Activated T-helper 17 cell treated with anti-CD3 and anti-CD28 coated beads, Interleukin-2, amount 50 U/mL, for 72 hours (primary cell): ENCODE measurements around the gene S100A16. TPM values are rescaled to one million over a fixed set of nuclear protein-coding genes. Genes with fewer than 3 reads are reported as not detected.

Source experiments
- ATAC-seq: fragments of 150-1000 bp; cut with Tn5 transposase; replicated peaks from 2 replicates; pipeline ENCODE4 v1.10.0; 2021; ENCODE audit warnings: mild to moderate bottlenecking, moderate library complexity
- H3K27ac Mint-ChIP-seq: one replicate; pipeline ENCODE4 v1.8.0; 2022; ENCODE audit warnings: mixed read lengths
- H3K27me3 Mint-ChIP-seq: one replicate; pipeline ENCODE4 v1.8.0; 2022; ENCODE audit warnings: mixed read lengths
- H3K36me3 Mint-ChIP-seq: one replicate; pipeline ENCODE4 v1.8.0; 2022; ENCODE audit warnings: low read depth, mild to moderate bottlenecking, mixed read lengths
- H3K4me1 Mint-ChIP-seq: one replicate; pipeline ENCODE4 v1.8.0; 2022; ENCODE audit warnings: mixed read lengths
- H3K4me3 Mint-ChIP-seq: one replicate; pipeline ENCODE4 v1.8.0; 2022; ENCODE audit warnings: mild to moderate bottlenecking, mixed read lengths
- H3K9me3 Mint-ChIP-seq: one replicate; pipeline ENCODE4 v1.8.0; 2022; ENCODE audit warnings: mixed read lengths
- total RNA-seq, 2 donors: library from RNA; stranded (reverse); gene quantifications; one replicate each; pipeline ENCODE4 v1.2.3, GENCODE V29; 2022

S100A16 gene
- total RNA-seq = not detected

- Mint-ChIP-seq H3K9me3 (no peaks in the 10 kb centered on the region), H3K27me3 (no peaks in the 10 kb centered on the region), H3K4me1 (no peaks in the 10 kb centered on the region), H3K27ac (peak within 1 kb of the TSS; percentile 71), H3K4me3 (no peak within 1 kb of the TSS), H3K36me3 (no peaks in the 10 kb centered on the region)
- no peak for ATAC-seq
Measured at GRCh38 chr1:153612755-153613331, at the start of gene S100A16. TSS of gene S100A16 (minus strand) at chr1:153613137. CDS start at chr1:153608151, 4,986 bp downstream.

GRCh38 chr1:153662269-153662668, 49.3 kb upstream of the S100A16 start:
- Mint-ChIP-seq H3K27ac (peak overlapping the region; percentile 61), H3K9me3 (no peaks in the 10 kb centered on the region), H3K36me3 (peaks cover 16% of the 10 kb centered on the region), H3K27me3 (no peaks in the 10 kb centered on the region), H3K4me3 (no peak overlapping the region), H3K4me1 (peaks cover 4% of the 10 kb centered on the region)
- no peak for ATAC-seq

- no peak for ATAC-seq
- peaks cover 4% of the 10 kb centered on the region for H3K4me1 Mint-ChIP-seq
- peak overlapping the region; percentile 37 for H3K4me3 Mint-ChIP-seq
- no peaks in the 10 kb centered on the region for H3K27me3 Mint-ChIP-seq
- H3K9me3 Mint-ChIP-seq = no peaks in the 10 kb centered on the region
- H3K27ac Mint-ChIP-seq = peak overlapping the region; percentile 28
- peaks cover 16% of the 10 kb centered on the region for H3K36me3 Mint-ChIP-seq
Measured at GRCh38 chr1:153661111-153661708, 48.3 kb upstream of the S100A16 start.

- no peak for ATAC-seq
- H3K4me1 Mint-ChIP-seq = no peaks in the 10 kb centered on the region
- H3K4me3 Mint-ChIP-seq = peak overlapping the region; percentile 91
- H3K27me3 Mint-ChIP-seq = no peaks in the 10 kb centered on the region
- no peaks in the 10 kb centered on the region for H3K9me3 Mint-ChIP-seq
- peaks cover 16% of the 10 kb centered on the region for H3K36me3 Mint-ChIP-seq
- peak overlapping the region; percentile 94 for H3K27ac Mint-ChIP-seq
Measured at GRCh38 chr1:153659656-153660055, 46.7 kb upstream of the S100A16 start.

- no peak for ATAC-seq
- H3K27ac Mint-ChIP-seq = peak overlapping the region; percentile 94
- no peaks in the 10 kb centered on the region for H3K4me1 Mint-ChIP-seq
- H3K9me3 Mint-ChIP-seq = no peaks in the 10 kb centered on the region
- H3K4me3 Mint-ChIP-seq = peak overlapping the region; percentile 91
- H3K36me3 Mint-ChIP-seq = peaks cover 16% of the 10 kb centered on the region
- no peaks in the 10 kb centered on the region for H3K27me3 Mint-ChIP-seq
Measured at GRCh38 chr1:153659175-153659534, 46.2 kb upstream of the S100A16 start.

GRCh38 chr1:153658400-153659174, 45.6 kb upstream of the S100A16 start, which contains the start of gene SNAPIN:
TSS of gene SNAPIN (plus strand) at chr1:153658703. CDS start at chr1:153658744, 41 bp downstream.
- Mint-ChIP-seq H3K36me3 (peaks cover 16% of the 10 kb centered on the region), H3K4me1 (no peaks in the 10 kb centered on the region), H3K9me3 (no peaks in the 10 kb centered on the region), H3K27me3 (no peaks in the 10 kb centered on the region), H3K27ac (peak within 1 kb of the TSS; percentile 94), H3K4me3 (peak within 1 kb of the TSS; percentile 91)
- ATAC-seq = peak; percentile 95

GRCh38 chr1:153655333-153655732, 42.4 kb upstream of the S100A16 start:
- no peaks in the 10 kb centered on the region for H3K9me3 Mint-ChIP-seq
- H3K4me1 Mint-ChIP-seq = no peaks in the 10 kb centered on the region
- no peaks in the 10 kb centered on the region for H3K27me3 Mint-ChIP-seq
- no peak overlapping the region for H3K4me3 Mint-ChIP-seq
- H3K36me3 Mint-ChIP-seq = peaks cover 16% of the 10 kb centered on the region
- no peak overlapping the region for H3K27ac Mint-ChIP-seq
- no peak for ATAC-seq

GRCh38 chr1:153652805-153653500, 40.0 kb upstream of the S100A16 start:
- ATAC-seq = no peak
- Mint-ChIP-seq H3K27ac (no peak overlapping the region), H3K4me1 (peaks cover 5% of the 10 kb centered on the region), H3K36me3 (peaks cover under 1% of the 10 kb centered on the region), H3K4me3 (no peak overlapping the region), H3K27me3 (no peaks in the 10 kb centered on the region), H3K9me3 (no peaks in the 10 kb centered on the region)

- no peak overlapping the region for H3K27ac Mint-ChIP-seq
- peaks cover 5% of the 10 kb centered on the region for H3K4me1 Mint-ChIP-seq
- peaks cover 12% of the 10 kb centered on the region for H3K36me3 Mint-ChIP-seq
- no peak for ATAC-seq
- no peaks in the 10 kb centered on the region for H3K27me3 Mint-ChIP-seq
- H3K4me3 Mint-ChIP-seq = no peak overlapping the region
- no peaks in the 10 kb centered on the region for H3K9me3 Mint-ChIP-seq
Measured at GRCh38 chr1:153651771-153652170, 38.8 kb upstream of the S100A16 start.

- Mint-ChIP-seq H3K27me3 (no peaks in the 10 kb centered on the region), H3K4me1 (peaks cover 9% of the 10 kb centered on the region), H3K4me3 (no peak overlapping the region), H3K27ac (peak overlapping the region; percentile 58), H3K9me3 (no peaks in the 10 kb centered on the region), H3K36me3 (peaks cover 31% of the 10 kb centered on the region)
- peak; percentile 31 for ATAC-seq
Measured at GRCh38 chr1:153649863-153650235, 36.9 kb upstream of the S100A16 start.

GRCh38 chr1:153649137-153649862, 36.4 kb upstream of the S100A16 start:
- ATAC-seq = peak; percentile 24
- H3K27me3 Mint-ChIP-seq = no peaks in the 10 kb centered on the region
- H3K27ac Mint-ChIP-seq = peak overlapping the region; percentile 58
- peaks cover 37% of the 10 kb centered on the region for H3K36me3 Mint-ChIP-seq
- no peaks in the 10 kb centered on the region for H3K9me3 Mint-ChIP-seq
- H3K4me1 Mint-ChIP-seq = peaks cover 9% of the 10 kb centered on the region
- no peak overlapping the region for H3K4me3 Mint-ChIP-seq

- no peak overlapping the region for H3K4me3 Mint-ChIP-seq
- H3K4me1 Mint-ChIP-seq = peaks cover 18% of the 10 kb centered on the region
- peak overlapping the region; percentile 58 for H3K27ac Mint-ChIP-seq
- ATAC-seq = no peak
- peaks cover 49% of the 10 kb centered on the region for H3K36me3 Mint-ChIP-seq
- H3K9me3 Mint-ChIP-seq = no peaks in the 10 kb centered on the region
- H3K27me3 Mint-ChIP-seq = no peaks in the 10 kb centered on the region
Measured at GRCh38 chr1:153648000-153648643, 35.2 kb upstream of the S100A16 start.

GRCh38 chr1:153647346-153647714, 34.4 kb upstream of the S100A16 start:
- ATAC-seq = no peak
- Mint-ChIP-seq H3K27me3 (no peaks in the 10 kb centered on the region), H3K27ac (peak overlapping the region; percentile 32), H3K4me3 (no peak overlapping the region), H3K9me3 (no peaks in the 10 kb centered on the region), H3K36me3 (peaks cover 57% of the 10 kb centered on the region), H3K4me1 (peaks cover 22% of the 10 kb centered on the region)
